GM10266 (cell line): ENCODE data around the gene NUMA1.

Experiments used
- DNase-seq: peaks from one replicate; pipeline ENCODE4 v3.0.0; 2012; ENCODE audit errors: extremely low spot score
- TF ChIP-seq, protein P1 (sequence below): IDR thresholded peaks from 2 replicates; pipeline ENCODE4 v1.5.1; 2012; ENCODE audit warnings: mild to moderate bottlenecking, low read depth; ENCODE audit not compliant: control insufficient read depth, insufficient read depth; ENCODE audit errors: missing control alignments

Gene NUMA1

DNA sequence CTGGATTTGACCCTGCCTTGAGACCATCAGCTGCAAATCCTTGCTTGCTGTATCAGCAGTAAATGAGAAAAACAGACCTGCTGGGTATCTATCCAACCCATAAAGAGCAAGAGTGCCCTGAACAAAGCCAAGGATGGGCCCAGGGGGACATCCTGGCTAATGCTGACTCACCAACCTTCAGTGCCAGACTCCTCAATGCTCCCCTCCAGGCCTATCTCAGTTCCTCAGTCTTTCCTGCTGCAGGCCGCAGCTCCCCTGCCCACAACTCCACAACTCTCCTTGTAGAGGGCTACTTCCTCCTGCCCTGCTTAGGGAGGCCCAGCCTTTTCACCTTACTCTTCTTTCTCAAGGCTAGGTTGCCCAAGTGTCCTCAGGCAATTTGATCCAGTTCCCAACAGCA is 20.1 kb upstream of the NUMA1 start:
- TF ChIP-seq, protein P1, sequence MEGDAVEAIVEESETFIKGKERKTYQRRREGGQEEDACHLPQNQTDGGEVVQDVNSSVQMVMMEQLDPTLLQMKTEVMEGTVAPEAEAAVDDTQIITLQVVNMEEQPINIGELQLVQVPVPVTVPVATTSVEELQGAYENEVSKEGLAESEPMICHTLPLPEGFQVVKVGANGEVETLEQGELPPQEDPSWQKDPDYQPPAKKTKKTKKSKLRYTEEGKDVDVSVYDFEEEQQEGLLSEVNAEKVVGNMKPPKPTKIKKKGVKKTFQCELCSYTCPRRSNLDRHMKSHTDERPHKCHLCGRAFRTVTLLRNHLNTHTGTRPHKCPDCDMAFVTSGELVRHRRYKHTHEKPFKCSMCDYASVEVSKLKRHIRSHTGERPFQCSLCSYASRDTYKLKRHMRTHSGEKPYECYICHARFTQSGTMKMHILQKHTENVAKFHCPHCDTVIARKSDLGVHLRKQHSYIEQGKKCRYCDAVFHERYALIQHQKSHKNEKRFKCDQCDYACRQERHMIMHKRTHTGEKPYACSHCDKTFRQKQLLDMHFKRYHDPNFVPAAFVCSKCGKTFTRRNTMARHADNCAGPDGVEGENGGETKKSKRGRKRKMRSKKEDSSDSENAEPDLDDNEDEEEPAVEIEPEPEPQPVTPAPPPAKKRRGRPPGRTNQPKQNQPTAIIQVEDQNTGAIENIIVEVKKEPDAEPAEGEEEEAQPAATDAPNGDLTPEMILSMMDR: no peak
- no peak for DNase-seq

- DNase-seq: no peak
- TF ChIP-seq, protein P1: no peak
Measured at GRCh38 chr11:72100009-72100408, 19.7 kb upstream of the NUMA1 start.

GRCh38 chr11:72098741-72099140 is 18.4 kb upstream of the NUMA1 start:
- TF ChIP-seq, protein P1: no peak

DNA sequence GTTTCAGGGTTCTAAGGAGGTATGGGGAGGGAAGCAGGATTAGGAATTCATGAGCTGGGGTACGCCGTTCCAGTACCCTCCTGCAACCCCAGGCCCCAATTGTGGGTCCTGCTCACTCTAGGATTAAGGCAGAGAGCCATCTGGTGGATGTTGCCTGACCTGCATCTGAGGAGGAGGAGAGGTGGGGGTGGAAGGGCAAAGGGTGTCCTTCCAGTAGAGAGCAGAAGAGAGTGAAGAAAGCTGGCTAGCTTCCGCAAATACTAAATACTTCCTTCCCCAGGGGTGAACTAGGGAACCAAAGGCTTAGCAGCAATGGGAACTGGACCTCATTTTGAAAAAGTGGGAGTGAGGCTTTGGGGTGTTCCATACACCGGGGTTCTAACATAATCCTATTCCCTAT is 10.9 kb upstream of the NUMA1 start:
- TF ChIP-seq, protein P1: peak; percentile 92
- DNase-seq: peak; percentile 74

More at GRCh38 chr11:72098741-72099140, 18.4 kb upstream of the NUMA1 start:
- DNase-seq: no peak

DNA sequence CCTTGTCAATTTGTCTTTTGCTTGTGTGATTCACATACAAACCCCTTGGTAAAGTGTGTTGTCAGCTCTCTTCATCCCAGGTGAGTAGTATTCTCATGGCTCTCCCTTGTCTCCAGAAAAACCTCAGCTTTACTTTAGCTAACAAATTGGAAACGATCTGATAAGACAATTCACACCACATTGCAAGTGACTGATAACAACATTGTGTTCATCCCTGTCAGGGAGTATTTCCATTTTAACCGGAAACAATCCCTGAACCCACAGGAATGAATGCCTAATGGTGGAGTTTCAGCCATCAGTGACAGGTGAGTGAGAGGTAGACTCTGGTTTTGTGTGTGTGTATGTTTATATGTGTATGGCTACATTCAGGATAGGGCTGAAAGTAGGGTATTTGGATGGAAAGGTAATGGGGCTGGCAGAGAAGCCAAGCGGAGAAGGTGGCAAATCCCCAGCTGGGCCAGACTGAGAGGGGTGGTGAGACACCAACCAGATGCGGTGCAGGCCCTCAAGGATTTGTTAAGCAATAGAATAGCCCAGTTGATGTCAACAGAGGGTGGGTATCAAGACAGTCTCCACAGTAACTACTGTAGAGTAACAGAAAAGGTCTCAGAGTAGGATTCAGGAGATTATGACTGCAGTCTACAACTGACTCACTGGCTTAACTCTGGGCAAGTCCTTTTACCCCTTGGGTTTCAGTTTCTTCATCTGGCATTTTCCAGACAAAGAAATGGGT is 7.9 kb upstream of the NUMA1 start:
- TF ChIP-seq, protein P1: no peak
- no peak for DNase-seq

GRCh38 chr11:72085621-72086351 is 5.4 kb upstream of the NUMA1 start:
- no peak for DNase-seq

More at GRCh38 chr11:72085621-72086351, 5.4 kb upstream of the NUMA1 start:
- TF ChIP-seq, protein P1: no peak
